Left lobe of liver (tissue), 2 donors: ENCODE data around the gene GADD45B. TPM values are rescaled to one million over a fixed set of nuclear protein-coding genes. Genes with fewer than 3 reads are reported as not detected.
A peak's percentile ranks its signal among the peaks of the same experiment; 100 is the strongest.
"Not testable (repeated sequence)": the region's sequence is repeated elsewhere in the genome, so short reads cannot be mapped to it uniquely, and the experiment has no call there.

ENCODE experiments used
- ATAC-seq: fragments of 200-7000 bp; cut with Tn5 transposase; one replicate; pipeline ENCODE4 v1.9.1; 2020; ENCODE audit warnings: mild to moderate bottlenecking, moderate library complexity
- DNase-seq: peaks from one replicate; pipeline ENCODE4 v3.0.0-alpha.2; 2020; ENCODE audit warnings: low spot score
- total RNA-seq: library from RNA; stranded (reverse); gene quantifications from one replicate; pipeline ENCODE4 v1.2.1, GENCODE V29; 2021
- donor health status: DM: no; HTN: no; CAD: no; lungs with moderate emphysema.
- donor health status: DM: no; HTN: yes; CAD: no.

The GADD45B gene
- total RNA-seq, 1 donor from 2014 or later: 52.1 TPM

DNA sequence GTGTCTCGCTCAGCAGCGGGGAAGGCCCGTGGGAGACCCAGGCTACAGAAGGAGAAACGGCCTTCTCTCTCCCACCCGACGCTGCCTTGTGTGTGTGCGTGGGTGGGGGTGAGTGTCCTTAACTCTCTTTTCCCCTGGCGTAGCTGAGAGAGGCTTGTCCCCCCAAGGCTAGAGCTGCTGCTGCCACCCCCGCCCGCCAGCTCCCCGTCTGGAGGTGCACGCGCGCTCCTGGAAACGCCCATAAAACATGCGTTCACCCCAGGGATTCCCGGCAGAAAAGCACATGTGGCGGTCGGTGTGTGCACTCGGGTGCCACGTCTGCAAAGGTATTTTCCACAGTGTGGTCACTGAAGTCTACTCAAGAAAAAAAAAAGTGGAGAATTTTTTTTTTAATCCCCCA is 36.1 kb downstream of the GADD45B start:
- DNase-seq (no peak), ATAC-seq (no peak)

DNA sequence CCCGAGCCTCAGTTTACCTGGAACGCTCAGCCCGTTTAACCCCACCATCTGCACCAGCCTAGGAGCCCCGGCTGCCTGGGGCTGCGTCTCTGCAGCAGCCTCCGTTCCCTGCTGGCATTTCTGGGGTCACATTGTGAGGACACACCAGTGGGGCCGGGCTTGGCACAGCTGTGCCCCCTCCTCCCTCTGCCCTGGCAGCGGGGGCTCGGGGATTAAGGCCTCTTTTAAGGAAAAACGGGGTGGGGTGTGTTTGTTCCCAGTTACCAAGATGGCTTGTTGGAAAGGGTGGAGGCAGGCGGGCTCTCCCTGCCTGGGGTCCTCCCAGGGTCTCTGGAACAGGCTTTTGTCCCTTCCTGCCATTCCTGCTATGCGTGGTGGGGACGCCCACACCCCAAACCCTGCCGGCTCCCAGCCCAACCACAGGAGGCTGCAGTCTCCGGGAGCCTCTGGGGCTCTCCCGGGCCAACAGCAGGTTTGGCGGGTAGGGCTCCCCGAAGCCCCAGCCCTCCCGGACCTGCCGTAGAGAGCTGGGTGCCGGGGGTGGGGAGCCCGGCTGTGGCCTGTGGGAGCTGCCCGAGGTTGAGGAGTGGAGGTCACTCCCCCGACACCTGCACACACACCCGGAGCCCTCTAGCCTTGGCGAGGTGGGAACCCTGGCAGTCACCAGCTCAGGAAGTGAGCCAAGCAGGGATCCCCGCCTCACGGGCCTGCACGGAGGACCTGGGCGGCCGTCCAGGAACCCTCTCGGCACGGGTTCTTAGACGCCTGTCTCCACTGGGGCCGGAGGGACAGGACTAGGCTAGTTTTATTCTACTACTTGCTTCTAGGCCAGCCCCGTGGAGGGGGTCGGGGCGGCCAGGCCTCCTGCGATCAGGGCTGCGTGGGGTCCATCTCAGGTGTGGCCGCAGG is 36.9 kb downstream of the GADD45B start:
- DNase-seq: no peak
- peak; percentile 24 for ATAC-seq

DNA sequence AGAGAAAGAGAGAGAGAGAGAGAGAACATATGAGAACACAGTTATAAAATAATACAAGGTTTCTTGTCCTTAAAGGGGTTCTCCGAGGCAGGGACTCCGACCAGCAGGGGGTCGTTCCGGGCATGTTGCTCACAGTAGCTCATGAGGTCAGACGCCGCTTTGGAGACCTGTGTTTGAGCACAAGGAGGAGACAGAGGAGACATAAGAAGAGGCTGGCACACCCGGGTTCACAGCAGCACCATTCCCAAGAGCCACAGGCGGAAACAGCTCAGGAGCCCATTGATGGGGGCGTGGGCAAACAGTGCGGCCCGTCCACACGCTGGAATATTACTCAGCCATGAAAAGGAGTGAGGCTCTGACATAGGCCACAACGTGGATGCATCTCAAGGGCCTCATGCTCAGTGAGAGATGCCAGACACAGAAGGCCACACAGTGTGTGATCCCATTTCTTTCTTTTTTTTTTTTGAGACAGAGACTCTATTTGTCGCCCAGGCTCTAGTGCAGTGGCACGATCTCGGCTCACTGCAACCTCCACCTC is 39.1 kb downstream of the GADD45B start:
- ATAC-seq (no peak), DNase-seq (no peak)

DNA sequence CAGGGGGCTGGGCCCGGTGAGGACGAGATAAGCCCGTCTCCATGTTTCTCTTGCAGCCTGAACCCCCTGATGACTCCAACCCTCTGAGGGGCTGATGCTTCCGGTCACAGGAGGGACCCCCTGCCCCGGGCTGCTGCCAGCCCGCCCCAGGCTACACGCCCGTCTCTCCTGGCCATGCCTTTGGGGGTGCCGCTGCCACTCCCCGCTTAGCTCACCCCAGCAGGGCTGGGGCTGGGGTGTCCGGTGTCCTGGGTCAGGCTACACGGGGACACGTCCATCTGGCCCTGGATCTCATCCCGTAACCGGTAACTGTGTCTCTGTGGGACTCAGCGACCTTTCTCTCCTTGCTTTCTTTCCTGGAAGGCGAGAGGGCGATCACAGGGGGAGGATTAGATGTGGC is 40.8 kb downstream of the GADD45B start:
- ATAC-seq (no peak), DNase-seq (no peak)

DNA sequence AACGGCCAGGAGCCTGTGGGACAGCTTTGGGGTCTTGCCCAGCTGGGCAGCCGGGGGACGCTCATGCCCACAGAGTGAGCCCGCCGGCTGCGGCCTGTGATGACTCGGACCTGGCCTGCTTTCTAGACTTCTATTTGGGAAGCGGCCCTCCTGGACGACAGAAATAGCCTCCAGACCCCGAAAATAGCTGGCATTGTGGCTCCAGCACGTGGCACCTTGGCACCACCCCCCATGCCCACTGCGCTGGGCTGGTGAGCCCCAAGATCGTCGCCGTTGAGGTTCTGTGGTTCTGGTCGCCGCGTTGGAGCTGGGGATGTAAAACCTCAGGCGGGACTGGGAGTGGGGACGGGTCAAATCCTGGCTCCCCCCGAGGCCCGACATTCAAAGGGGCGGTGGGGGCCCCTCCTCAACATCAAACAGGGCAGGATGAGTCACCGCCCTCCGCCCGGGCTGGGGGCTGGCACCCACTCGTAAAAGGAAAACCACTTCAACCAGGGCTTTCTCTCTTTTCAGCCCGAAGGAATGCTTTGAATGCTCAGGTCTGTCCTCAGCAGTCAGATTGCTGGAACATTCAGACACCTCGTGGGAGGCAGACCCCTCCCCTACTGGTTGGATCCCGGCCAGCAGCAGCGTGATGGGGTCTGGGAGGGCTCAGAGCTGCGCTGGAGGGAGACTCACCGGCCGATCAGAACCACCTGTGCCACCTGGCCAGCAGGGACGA is 42.1 kb downstream of the GADD45B start:
- DNase-seq (no peak), ATAC-seq (no peak)

DNA sequence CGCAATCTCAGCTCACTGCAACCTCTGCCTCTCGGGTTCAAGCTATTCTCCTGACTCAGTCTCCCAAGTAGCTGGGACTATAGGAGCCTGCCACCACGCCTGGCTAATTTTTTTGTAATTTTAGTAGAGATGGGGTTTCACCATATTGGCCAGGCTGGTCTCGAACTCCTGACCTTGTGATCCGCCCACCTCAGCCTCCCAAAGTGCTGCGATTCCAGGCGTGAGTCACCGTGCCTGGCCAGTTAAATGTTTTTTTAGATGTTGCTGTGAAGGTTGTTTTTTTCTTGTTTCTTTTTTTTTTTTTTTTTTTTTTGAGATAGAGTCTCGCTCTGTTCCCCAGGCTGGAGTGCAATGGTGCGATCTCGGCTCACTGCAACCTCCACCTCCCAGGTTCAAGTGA is 42.9 kb downstream of the GADD45B start:
- ATAC-seq: not testable (repeated sequence)

DNA sequence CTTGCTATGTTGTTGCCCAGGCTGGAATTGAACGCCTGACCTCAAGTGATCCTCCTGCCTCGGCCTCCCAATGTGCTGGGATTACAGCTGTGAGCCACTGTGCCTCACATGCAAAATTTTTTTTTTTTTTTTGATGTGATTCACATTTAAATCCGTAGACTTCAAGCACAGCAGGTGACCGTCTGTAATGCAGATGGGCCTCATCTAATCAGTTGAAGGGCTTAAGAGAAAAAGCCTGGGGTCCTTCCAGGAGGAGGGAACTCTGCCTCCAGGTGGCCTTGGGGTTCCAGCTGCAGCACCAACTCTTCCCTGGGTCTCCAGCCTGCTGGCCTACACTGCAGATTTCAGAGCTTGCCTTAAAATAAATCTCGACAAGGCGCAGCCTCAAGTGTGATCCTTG is 43.6 kb downstream of the GADD45B start:
- ATAC-seq: no peak
- DNase-seq: no peak

More for the DNA sequence above, 42.9 kb downstream of the GADD45B start:
- DNase-seq: not testable (repeated sequence)

DNA sequence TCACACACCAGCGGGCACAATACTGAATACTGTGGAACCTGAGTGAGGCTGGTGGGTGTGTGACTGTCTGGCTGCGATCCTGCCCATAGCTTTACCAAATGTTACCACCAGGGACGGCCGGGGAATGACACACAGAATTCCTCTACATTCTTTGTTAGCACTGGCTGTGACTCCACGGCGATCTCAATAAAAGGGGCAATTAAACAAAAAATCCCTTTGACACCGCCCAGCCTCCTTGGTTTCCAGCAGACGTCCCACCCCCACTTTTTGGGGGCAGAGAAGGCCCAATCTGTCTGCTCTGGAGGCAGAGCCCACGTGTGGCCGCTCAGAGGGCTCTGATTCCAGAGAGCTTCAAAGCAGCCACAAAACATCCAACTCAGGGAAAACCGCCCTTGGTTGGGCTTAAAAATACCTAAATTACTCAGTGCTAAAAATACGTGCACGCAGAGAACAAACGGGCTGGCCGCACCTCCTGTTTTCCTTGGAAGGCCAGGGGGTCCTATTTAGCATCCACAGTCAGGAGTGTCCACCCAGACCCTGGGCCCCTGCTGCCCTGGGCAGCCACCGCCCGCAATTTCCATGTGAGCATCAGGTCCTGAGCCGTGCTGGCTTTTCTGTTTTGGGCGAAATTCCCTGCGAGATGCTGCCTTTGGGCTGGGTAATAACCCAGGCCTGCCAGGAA is 47.8 kb downstream of the GADD45B start:
- ATAC-seq (no peak), DNase-seq (no peak)

DNA sequence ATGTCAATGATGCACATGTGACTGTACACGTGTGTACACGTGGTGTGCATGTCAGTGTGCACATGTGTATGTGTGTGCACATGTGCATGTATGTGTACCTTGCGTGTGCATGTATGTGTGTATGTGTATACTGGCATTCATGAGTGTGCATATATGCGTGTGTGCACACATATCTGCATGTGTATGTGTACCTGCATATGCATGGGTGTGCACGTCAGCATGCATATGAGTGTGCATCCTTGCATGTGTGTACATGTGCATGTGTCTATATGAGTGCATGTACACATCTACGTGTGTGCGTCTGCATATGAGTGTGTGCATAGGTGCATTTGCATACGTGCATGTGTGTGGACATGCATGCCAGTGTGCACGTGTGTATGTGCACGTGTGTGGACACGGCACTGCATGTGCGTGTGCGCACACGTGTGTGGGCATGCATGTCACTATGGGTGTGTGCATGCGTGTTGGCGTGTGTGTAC is 48.5 kb downstream of the GADD45B start:
- ATAC-seq: no peak

DNA sequence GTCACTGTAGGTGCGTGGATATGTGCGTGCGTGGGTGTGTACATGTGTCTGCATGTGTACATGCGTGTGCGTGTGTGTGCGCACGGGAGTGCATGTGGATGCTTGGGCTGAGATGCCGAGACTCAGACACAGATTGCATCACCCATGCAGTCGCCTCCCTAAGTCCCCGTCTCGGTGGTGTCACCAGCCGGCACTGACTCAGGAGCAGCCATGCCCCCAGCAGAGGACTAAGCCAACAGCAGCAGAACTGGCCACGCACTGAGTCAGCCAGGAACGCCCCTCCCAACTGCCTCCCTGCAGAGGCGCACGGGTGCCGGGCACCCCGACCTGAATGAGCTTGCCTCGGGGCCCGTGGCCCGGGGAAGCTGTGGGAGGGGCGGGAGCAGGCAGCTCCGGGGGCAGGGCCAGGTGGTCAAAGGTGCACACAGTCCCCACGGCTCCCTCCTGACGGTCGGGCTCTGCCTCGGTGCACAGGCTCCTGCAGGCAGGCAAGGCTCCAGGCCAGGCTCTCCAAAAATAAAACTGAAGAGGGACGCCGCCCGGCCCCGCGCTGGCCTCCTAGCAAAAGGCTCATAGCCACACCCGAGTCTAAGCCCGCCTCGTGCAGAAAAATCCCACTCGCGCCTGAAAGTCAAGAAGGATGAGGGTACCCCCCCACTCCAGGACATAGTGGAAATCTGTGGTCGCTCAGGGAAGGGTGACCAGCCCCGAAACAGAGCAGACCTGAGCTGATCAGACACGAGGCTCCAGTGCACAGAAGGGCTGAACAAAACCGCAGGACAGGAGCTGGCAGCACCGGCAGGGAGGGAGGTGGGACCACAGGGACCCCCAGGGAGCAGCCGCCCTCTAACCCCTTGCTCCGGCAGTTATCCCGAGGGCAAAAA is 49.2 kb downstream of the GADD45B start:
- peak; percentile 88 for ATAC-seq
- peak; percentile 58 for DNase-seq

More for the DNA sequence above, 48.5 kb downstream of the GADD45B start:
- no peak for DNase-seq

DNA sequence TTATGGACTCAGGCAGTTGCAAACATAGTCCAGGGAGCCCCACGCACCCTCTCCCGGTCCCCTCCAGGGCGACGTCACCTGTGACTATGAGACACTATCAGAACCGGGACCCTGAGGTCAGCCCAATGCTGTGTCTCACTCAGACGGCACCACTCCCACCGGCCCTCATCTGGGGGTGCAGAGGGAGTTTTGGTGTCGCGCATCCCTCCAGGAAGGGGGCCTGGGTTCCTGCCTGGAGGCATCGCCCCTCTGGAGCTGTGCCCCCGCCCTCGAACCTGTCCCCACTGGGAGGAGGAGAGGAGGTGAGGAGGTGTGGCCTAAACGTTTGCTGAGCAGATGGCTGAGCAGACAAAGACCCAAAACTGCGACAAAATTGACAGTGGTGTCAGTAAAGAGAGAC is 51.2 kb downstream of the GADD45B start:
- ATAC-seq (no peak), DNase-seq (no peak)

DNA sequence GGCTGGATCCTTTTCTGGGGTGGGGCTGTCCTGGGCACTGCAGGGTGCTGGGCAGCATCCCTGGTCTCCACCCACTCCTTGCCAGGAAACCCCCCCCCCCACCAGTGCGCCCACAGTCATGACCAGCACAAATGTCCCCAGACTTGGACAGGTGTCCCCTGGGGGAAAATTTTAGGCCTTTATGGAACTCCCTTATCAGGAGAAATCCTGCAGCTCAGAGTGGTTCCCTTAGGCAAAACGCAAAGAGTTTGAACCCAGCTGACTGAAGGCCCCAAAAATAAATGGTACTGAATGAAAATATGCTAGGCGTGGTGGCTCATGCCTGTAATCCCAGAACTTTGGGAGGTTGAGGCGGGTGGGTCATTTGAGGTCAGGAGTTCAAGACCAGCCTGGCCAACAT is 51.8 kb downstream of the GADD45B start:
- DNase-seq: no peak
- no peak for ATAC-seq

Other genes starting within 250 kb of the GADD45B start
- 41.3 TPM for gene PLEKHJ1, start 239.8 kb upstream of the GADD45B start, total RNA-seq
- gene SF3A2, start 239.3 kb upstream of the GADD45B start, total RNA-seq: 19.0 TPM
- gene AMH, start 226.8 kb upstream of the GADD45B start, total RNA-seq: 0.93 TPM
- gene JSRP1, start 219.7 kb upstream of the GADD45B start, total RNA-seq: 0.18 TPM
- 0.28 TPM for gene PEAK3, start 194.0 kb upstream of the GADD45B start, total RNA-seq
- gene LINGO3, start 168.0 kb upstream of the GADD45B start, total RNA-seq: not detected
- 27.8 TPM for gene LSM7, start 147.5 kb upstream of the GADD45B start, total RNA-seq
- gene SPPL2B, start 147.4 kb upstream of the GADD45B start, total RNA-seq: 45.0 TPM
- 7.5 TPM for gene TMPRSS9, start 115.9 kb upstream of the GADD45B start, total RNA-seq
- gene TIMM13, start 48.5 kb upstream of the GADD45B start, total RNA-seq: 63.9 TPM
- gene LMNB2, start 19.2 kb upstream of the GADD45B start, total RNA-seq: 7.4 TPM
- gene GNG7, start 226.6 kb downstream of the GADD45B start, total RNA-seq: 4.0 TPM
- 0.10 TPM for gene DIRAS1, start 245.2 kb downstream of the GADD45B start, total RNA-seq